ENCODE results near the gene SGSM1.

The SGSM1 gene

GRCh38 chr22:24826710-24827285, 20.8 kb downstream of the SGSM1 start:
- in situ Hi-C loops (cut with HindIII; ENCODE audit: low sequenced_read_pairs): no loop called here
- TF ChIP-seq, protein P1, sequence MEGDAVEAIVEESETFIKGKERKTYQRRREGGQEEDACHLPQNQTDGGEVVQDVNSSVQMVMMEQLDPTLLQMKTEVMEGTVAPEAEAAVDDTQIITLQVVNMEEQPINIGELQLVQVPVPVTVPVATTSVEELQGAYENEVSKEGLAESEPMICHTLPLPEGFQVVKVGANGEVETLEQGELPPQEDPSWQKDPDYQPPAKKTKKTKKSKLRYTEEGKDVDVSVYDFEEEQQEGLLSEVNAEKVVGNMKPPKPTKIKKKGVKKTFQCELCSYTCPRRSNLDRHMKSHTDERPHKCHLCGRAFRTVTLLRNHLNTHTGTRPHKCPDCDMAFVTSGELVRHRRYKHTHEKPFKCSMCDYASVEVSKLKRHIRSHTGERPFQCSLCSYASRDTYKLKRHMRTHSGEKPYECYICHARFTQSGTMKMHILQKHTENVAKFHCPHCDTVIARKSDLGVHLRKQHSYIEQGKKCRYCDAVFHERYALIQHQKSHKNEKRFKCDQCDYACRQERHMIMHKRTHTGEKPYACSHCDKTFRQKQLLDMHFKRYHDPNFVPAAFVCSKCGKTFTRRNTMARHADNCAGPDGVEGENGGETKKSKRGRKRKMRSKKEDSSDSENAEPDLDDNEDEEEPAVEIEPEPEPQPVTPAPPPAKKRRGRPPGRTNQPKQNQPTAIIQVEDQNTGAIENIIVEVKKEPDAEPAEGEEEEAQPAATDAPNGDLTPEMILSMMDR (IDR thresholded peaks at IDR 0.05; ENCODE audit: low read depth, low read length): no peak
- no peak for DNase-seq (ENCODE audit: low read depth, low spot score)
- no peak overlapping the region for H3K4me3 ChIP-seq (ENCODE audit: low read depth, low read length)

- TF ChIP-seq, protein P1 (IDR thresholded peaks at IDR 0.05; ENCODE audit: low read depth, low read length): no peak
- H3K4me3 ChIP-seq (ENCODE audit: low read depth, low read length): no peak overlapping the region
- in situ Hi-C loops (cut with HindIII; ENCODE audit: low sequenced_read_pairs): no loop called here
- no peak for DNase-seq (ENCODE audit: low read depth, low spot score)
Measured at GRCh38 chr22:24827296-24827695, 21.3 kb downstream of the SGSM1 start.

GRCh38 chr22:24830205-24830979, 24.4 kb downstream of the SGSM1 start:
- TF ChIP-seq, protein P1 (IDR thresholded peaks at IDR 0.05; ENCODE audit: low read depth, low read length): no peak
- no peak for DNase-seq (ENCODE audit: low read depth, low spot score)
- H3K4me3 ChIP-seq (ENCODE audit: low read depth, low read length): no peak overlapping the region
- in situ Hi-C loops (cut with HindIII; ENCODE audit: low sequenced_read_pairs): no loop called here

- DNase-seq (ENCODE audit: low read depth, low spot score): no peak
- no peak overlapping the region for H3K4me3 ChIP-seq (ENCODE audit: low read depth, low read length)
- in situ Hi-C loops (cut with HindIII; ENCODE audit: low sequenced_read_pairs): no loop called here
- TF ChIP-seq, protein P1 (IDR thresholded peaks at IDR 0.05; ENCODE audit: low read depth, low read length): no peak
Measured at GRCh38 chr22:24831687-24832086, 25.7 kb downstream of the SGSM1 start.

- in situ Hi-C loops (cut with HindIII; ENCODE audit: low sequenced_read_pairs): no loop called here
- no peak overlapping the region for H3K4me3 ChIP-seq (ENCODE audit: low read depth, low read length)
- no peak for DNase-seq (ENCODE audit: low read depth, low spot score)
- TF ChIP-seq, protein P1 (IDR thresholded peaks at IDR 0.05; ENCODE audit: low read depth, low read length): no peak
Measured at GRCh38 chr22:24833881-24834495, 28.0 kb downstream of the SGSM1 start.

DNA sequence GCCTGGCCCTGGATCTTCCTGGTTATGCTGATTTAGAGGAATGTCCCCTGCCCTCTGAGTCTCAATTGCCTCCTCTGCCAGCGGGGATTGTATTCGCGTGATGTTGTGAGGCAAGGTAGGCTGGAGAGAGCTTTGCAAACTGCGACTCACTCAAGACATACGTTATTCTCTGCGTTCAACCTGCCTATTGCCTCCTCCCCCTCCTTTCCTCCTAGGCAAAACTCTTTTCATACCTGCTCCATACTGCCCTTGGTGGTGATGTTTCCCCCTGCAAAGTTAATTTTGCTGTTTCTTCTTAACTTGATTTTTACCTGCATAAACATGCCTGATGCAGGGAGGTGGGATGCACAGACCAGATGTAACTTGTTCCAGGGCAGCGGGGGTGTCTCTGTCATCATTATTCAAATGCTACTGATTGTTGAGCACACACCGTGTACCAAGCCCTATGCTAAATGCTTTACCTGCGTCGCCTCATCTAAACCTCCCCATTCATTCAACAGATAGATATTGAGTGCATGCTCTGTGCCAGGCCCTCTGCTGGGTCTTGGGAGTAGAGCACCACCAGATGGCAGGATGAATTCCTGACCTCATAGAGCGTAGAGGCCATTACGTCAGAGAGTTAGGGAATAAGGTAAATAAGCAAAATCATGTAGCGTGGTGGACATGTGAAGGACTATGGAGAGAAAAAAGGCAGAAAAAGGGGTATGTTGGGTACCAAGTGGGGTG, 29.0 kb downstream of the SGSM1 start:
- in situ Hi-C loops (cut with HindIII; ENCODE audit: low sequenced_read_pairs): no loop called here
- DNase-seq (ENCODE audit: low read depth, low spot score): no peak
- TF ChIP-seq, protein P1 (IDR thresholded peaks at IDR 0.05; ENCODE audit: low read depth, low read length): peak; percentile 12
- H3K4me3 ChIP-seq (ENCODE audit: low read depth, low read length): no peak overlapping the region

Data from astrocyte of the spinal cord (primary cell).